Lower leg skin (tissue), 3 donors: ENCODE results near the gene ARRB2.

Experiments used
- CTCF ChIP-seq, 3 donors: fragments of 450-650 bp; IDR thresholded peaks; one replicate each; pipeline ENCODE4 v1.5.1; 2016; ENCODE audit warnings: antibody characterized with exemption in 3 of 3, mild to moderate bottlenecking in 3 of 3, moderate library complexity in 2 of 3
- POLR2A ChIP-seq, 2 donors: fragments of 450-650 bp; IDR thresholded peaks; one replicate each; pipeline ENCODE4 v1.6.1; 2016 to 2017; ENCODE audit warnings: antibody characterized with exemption in 2 of 2, mild to moderate bottlenecking in 1 of 2, moderate library complexity in 1 of 2

GRCh38 chr17:4715063-4715744, 4.8 kb downstream of the ARRB2 start:
- no peak for TF ChIP-seq CTCF (IDR thresholded peaks at IDR 0.05)
- TF ChIP-seq POLR2A (IDR thresholded peaks at IDR 0.05), result no peak
